ENCODE results near the gene GRP.

GRP gene

GRCh38 chr18:59229191-59229590, 9.2 kb downstream of the GRP start:
- no peak for TF ChIP-seq CTCF (IDR thresholded peaks at IDR 0.05)

- TF ChIP-seq CTCF (IDR thresholded peaks at IDR 0.05): no peak
Measured at GRCh38 chr18:59229701-59230443, 9.9 kb downstream of the GRP start.

- TF ChIP-seq CTCF (IDR thresholded peaks at IDR 0.05): no peak
Measured at GRCh38 chr18:59231114-59231513, 11.2 kb downstream of the GRP start.

GRCh38 chr18:59231877-59232276, 11.9 kb downstream of the GRP start:
- no peak for TF ChIP-seq CTCF (IDR thresholded peaks at IDR 0.05)

GRCh38 chr18:59232309-59233016, 12.5 kb downstream of the GRP start:
- no peak for TF ChIP-seq CTCF (IDR thresholded peaks at IDR 0.05)

- TF ChIP-seq CTCF (IDR thresholded peaks at IDR 0.05): no peak
Measured at GRCh38 chr18:59233017-59233410, 13.1 kb downstream of the GRP start.

GRCh38 chr18:59238385-59238784, 18.4 kb downstream of the GRP start:
- TF ChIP-seq CTCF (IDR thresholded peaks at IDR 0.05): no peak
